Measurements from ENCODE around the gene SLC37A1. TPM values are rescaled to one million over a fixed set of nuclear protein-coding genes. Genes with fewer than 3 reads are reported as not detected.

SLC37A1 gene
- total and polyA plus RNA-seq, 2 of the 13 experiments (the other 11 are each of a cell fraction or from before 2014, with no cell fraction given) = 0.22 to 0.40 TPM

DNA sequence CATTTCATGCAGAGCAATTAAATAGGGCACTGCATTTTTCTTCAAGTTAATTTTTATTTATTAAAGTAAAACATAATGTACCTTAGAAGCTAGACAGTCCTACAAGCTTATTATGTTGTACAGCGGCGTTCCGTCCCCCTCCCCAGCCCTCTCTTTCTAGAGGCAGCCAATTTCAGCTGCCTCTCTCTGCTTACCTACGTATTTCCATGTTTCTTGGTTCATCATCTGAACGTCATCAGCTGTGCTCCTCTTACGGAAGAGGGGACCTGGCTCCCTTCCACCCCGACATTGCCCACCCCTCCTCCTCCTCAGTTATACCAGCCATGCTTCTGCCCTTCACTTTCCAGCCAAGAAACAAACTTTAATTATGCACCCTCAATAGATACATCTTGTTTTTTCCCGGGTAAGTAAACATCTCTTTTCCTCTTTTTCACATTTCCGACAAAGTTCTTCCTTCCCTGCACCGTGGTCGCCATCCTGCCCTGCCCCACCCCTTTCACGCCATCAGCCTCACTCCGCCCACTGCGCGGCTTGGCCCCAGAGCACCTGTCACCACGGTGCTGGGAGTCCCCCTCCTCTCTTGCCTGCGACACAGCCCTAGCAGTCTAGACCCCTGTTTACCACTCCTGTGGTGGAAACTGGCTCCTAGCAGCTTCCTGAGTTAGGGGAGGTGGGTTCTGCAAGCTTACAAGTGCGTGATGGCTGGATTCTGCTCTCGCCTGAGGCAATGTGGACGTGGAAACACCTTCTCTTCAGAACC is 57.9 kb downstream of the SLC37A1 start (continued):
- TF ChIP-seq, protein P1, sequence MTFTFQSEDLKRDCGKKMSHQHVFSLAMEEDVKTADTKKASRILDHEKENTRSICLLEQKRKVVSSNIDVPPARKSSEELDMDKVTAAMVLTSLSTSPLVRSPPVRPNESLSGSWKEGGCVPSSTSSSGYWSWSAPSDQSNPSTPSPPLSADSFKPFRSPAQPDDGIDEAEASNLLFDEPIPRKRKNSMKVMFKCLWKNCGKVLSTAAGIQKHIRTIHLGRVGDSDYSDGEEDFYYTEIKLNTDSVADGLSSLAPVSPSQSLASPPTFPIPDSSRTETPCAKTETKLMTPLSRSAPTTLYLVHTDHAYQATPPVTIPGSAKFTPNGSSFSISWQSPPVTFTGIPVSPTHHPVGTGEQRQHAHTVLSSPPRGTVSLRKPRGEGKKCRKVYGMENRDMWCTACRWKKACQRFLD (CRISPR knock-in tag; IDR thresholded peaks at IDR 0.05; ENCODE audit: borderline replicate concordance) = no peak
- no peak for TF ChIP-seq ZFP36L1 (CRISPR knock-in tag; IDR thresholded peaks at IDR 0.05)
- no peak for TF ChIP-seq ZNF772 (CRISPR knock-in tag; IDR thresholded peaks at IDR 0.05)
- TF ChIP-seq NR0B2 (CRISPR knock-in tag; IDR thresholded peaks at IDR 0.05) = no peak

- Histone ChIP-seq H3K4me2 (ENCODE audit: low read depth, low read length) (no peak overlapping the region), H3K9ac (ENCODE audit: insufficient read depth, low read depth, low read length) (no peak overlapping the region), H3K36me3 (replicated peaks in 1 of 2; ENCODE audit: control insufficient read depth in 1 of 2, insufficient read depth in 2 of 2, low read length in 2 of 2) (no peaks in the 10 kb centered on the region), H2AFZ (ENCODE audit: low read length) (no peak overlapping the region), H3K79me2 (ENCODE audit: insufficient read depth, low read length) (no peaks in the 10 kb centered on the region), H3K4me1 (ENCODE audit: insufficient read depth, low read length) (no peaks in the 10 kb centered on the region), H3K4me3 (replicated peaks in 1 of 3; ENCODE audit: insufficient read depth in 1 of 3, low read depth in 2 of 3, low read length in 3 of 3) (no peak overlapping the region), H3K27me3 (ENCODE audit: control insufficient read depth in 1 of 2, insufficient read depth in 2 of 2, low read length in 2 of 2) (peaks cover 2 to 4% of the 10 kb centered on the region in 2 experiments; a peak in 3 of 5 replicates), H3K27ac (ENCODE audit: extremely low read length, insufficient read depth, low read length) (no peak overlapping the region), H3K9me3 (ENCODE audit: low read length) (peaks cover 5% of the 10 kb centered on the region; the same call in 1 of the 2 replicates), H4K20me1 (ENCODE audit: insufficient read depth, low read length) (no peaks in the 10 kb centered on the region)
- CTCF ChIA-PET (ENCODE audit: low intra/inter-chr PET ratio, low total read pairs) = no interaction called here
- no peak for DNase-seq (ENCODE audit: low spot score)
- intact Hi-C loops (cut with micrococcal nuclease; ENCODE audit: unreplicated experiment) = loop anchor here (5.0 kb wide), 1 partner anchor 46 kb away; no protein-coding TSS in a partner anchor
- BruUV-seq (replicated peaks) = no TSS peak
- no peak for ATAC-seq
- in situ Hi-C loops (cut with HindIII; ENCODE audit: extremely low pct_ligation_motif_present, low pct_unique_long_range_greater_than_20kb) = no loop called here
- FAIRE-seq = no peak
- TF ChIP-seq ZNF589 (CRISPR knock-in tag; conservative IDR thresholded peaks at IDR 0.05) (no peak), U2AF1 (optimal IDR thresholded peaks at IDR 0.05; ENCODE audit: low read depth, low read length) (no peak), MTF1 (CRISPR knock-in tag; IDR thresholded peaks at IDR 0.05) (no peak), PAF1 (CRISPR knock-in tag; IDR thresholded peaks at IDR 0.05) (no peak), KMT2B (CRISPR knock-in tag; IDR thresholded peaks at IDR 0.05) (no peak), ONECUT2 (CRISPR knock-in tag; IDR thresholded peaks at IDR 0.05) (no peak), TP53 (CRISPR knock-in tag; conservative IDR thresholded peaks at IDR 0.05) (no peak), REXO4 (CRISPR knock-in tag; IDR thresholded peaks at IDR 0.05; ENCODE audit: borderline replicate concordance) (no peak), ATF5 (CRISPR knock-in tag; IDR thresholded peaks at IDR 0.05; ENCODE audit: low read depth) (no peak), SP1 (IDR thresholded peaks at IDR 0.05) (no peak), SP1 (CRISPR knock-in tag; IDR thresholded peaks at IDR 0.05) (no peak), MZF1 (CRISPR knock-in tag; IDR thresholded peaks at IDR 0.05; ENCODE audit: borderline replicate concordance) (no peak), ZNF235 (CRISPR knock-in tag; IDR thresholded peaks at IDR 0.05; ENCODE audit: borderline replicate concordance) (no peak), FOXK2 (IDR thresholded peaks at IDR 0.05) (no peak), ZNF841 (CRISPR knock-in tag; IDR thresholded peaks at IDR 0.05; ENCODE audit: borderline replicate concordance) (no peak)
- TF ChIP-seq, protein P2, sequence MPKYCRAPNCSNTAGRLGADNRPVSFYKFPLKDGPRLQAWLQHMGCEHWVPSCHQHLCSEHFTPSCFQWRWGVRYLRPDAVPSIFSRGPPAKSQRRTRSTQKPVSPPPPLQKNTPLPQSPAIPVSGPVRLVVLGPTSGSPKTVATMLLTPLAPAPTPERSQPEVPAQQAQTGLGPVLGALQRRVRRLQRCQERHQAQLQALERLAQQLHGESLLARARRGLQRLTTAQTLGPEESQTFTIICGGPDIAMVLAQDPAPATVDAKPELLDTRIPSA (CRISPR knock-in tag; IDR thresholded peaks at IDR 0.05; ENCODE audit: borderline replicate concordance) = no peak
- WGBS (ENCODE audit: low lambda C conversion rate) = 57% methylated on average over 11 of the region's 12 CpGs
- POLR2A ChIA-PET = no interaction called here
Measured at GRCh38 chr21:42572906-42573495, 59.3 kb downstream of the SLC37A1 start.

Measured in HepG2 (cell line).